Posterior cingulate gyrus (tissue), 11 donors: ENCODE measurements around the gene FRMD5.
A peak's percentile ranks its signal among the peaks of the same experiment; 100 is the strongest.
"Not testable (repeated sequence)": the region's sequence is repeated elsewhere in the genome, so short reads cannot be mapped to it uniquely, and the experiment has no call there.

Experiments
- DNase-seq, 10 donors: peaks; one replicate each; pipeline versions ENCODE4 v3.0.0 to v3.0.0-alpha.2; 2020 to 2021; ENCODE audit warnings: mixed read lengths in 3 of 10
- intact Hi-C: fragments of 100-400 bp; cut with DNase I; formaldehyde crosslinking; loops from one replicate; pipeline ENCODE4 v1.15.1; 2023

The FRMD5 gene

DNA sequence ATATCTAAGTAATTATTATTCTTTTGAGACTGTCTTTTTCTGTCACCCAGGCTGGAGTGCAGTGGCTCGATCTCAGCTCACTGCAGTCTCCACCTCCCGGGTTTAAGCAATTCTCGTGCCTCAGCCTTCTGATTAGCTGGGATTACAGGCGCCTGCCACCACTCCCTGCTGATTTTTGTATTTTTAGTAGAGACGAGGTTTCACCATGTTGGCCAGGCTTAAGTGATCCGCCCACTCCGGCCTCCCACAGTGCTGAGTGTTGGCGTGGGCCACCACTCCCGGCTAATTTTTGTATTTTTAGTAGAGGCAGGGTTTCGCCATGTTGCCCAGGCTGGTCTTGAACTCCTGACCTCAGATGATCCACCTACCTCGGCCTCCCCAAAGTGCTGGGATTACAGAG, 369.8 kb downstream of the FRMD5 start:
- peak in 2 of 10 donors; percentile 25 to 36 for DNase-seq
- intact Hi-C loops: not testable (repeated sequence)

DNA sequence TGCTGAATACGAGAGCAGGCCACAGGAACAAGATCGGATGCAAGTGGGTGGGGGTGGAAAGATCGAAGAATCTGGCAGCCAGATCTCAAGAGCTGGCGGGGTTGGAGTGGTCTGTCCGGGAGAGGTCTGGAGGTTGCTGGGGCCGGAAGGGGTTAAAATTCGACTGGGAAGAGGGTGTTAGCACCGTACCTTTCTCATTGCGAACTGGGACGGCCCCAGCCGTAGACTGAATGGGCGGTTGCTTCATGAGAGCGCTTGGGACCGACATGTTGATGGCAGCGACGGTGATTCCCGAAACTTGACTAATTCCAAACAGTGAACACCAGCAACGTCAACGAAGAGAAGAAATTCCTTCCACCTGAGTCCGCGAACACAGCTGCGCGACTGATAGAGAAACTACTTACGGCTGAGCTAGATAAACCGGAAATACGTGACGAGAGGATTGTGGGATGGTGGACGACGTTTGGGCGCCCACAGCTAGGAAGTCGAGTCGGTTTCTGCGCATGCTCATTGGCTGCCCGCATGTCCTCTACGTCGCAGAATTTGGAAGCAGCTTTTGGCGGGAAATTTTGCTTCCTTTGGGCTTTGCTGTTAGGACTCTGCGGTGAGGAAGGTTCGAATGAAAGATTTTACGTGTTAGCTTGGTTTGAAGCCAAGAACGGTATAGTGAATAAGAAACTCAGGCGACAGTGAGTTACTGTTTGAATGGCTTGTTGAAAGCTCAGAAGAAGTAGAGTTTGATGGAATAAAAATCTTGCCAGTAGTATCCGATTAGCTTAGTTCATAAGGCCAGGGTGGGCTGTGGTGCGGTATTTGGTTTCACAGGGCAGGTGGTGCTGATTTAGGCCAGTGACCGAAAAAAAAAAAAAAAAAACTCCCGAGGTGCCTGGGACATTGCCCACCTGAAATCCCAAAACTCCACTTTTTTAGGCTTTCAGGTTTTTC, 370.5 kb downstream of the FRMD5 start, which contains the start of gene MFAP1:
Gene MFAP1, minus strand, starts transcription at position 389 of the 945 bp plus-strand sequence. Its CDS starts 121 bp downstream, at position 268.
- peak; percentile 85 to 98 (median 92) for DNase-seq
- intact Hi-C loops: loop anchor here (1.0 kb wide), 1 partner anchor 24 kb away; the partner anchor contains the start of genes HYPK and SERINC4

DNA sequence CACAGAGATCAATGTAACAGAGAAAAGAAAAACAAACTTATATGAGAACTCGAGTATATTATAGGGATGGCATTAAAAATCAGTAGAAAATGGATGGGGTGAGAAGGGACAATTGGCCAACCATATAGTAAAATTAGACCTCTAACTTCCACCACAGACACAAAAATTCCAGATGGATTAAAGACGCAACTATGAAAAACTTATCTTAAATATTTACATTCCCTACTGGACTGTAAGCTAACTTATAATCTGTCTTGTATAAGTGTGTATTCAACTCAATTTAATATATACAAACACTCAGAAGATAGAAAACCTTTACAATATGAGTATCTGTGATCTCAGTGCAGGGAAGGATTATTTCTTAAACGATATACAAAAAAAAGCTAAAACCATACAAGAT, 373.6 kb downstream of the FRMD5 start:
- DNase-seq: no peak
- intact Hi-C loops: no loop called here
